ENCODE results near the gene CHRNE. TPM values are rescaled to one million over a fixed set of nuclear protein-coding genes. Genes with fewer than 3 reads are reported as not detected.

CHRNE gene
- total RNA-seq, 3 donors from 2014 or later: 0.24 to 1.3 TPM; not detected in 1

- no peaks in the 10 kb centered on the region for H3K9me3 ChIP-seq
- peak overlapping the region; percentile 77 for H3K4me3 ChIP-seq
- H3K36me3 ChIP-seq (ENCODE audit: low read depth): no peaks in the 10 kb centered on the region
- H3K4me1 ChIP-seq (ENCODE audit: low read depth): peaks cover 31% of the 10 kb centered on the region
- no peak for TF ChIP-seq CTCF (IDR thresholded peaks at IDR 0.05)
- intact Hi-C loops (cut with DNase I, micrococcal nuclease): no loop called here
- DNase-seq (peak in 2 of 3 donors; percentile 24 to 54), ATAC-seq (peak; percentile 0)
These were observed 36.0 kb upstream of the CHRNE start for GRCh38 chr17:4938688-4939545.

GRCh38 chr17:4938069-4938491 lies 35.2 kb upstream of the CHRNE start:
- H3K4me3 ChIP-seq: no peak overlapping the region
- no peak for TF ChIP-seq CTCF (IDR thresholded peaks at IDR 0.05)
- DNase-seq (peak in 1 of 3 donors; percentile 48), ATAC-seq (no peak)
- H3K4me1 ChIP-seq (ENCODE audit: low read depth): peaks cover 31% of the 10 kb centered on the region
- no peaks in the 10 kb centered on the region for H3K9me3 ChIP-seq
- intact Hi-C loops (cut with DNase I, micrococcal nuclease): no loop called here
- H3K36me3 ChIP-seq (ENCODE audit: low read depth): no peaks in the 10 kb centered on the region

GRCh38 chr17:4937553-4937952 lies 34.7 kb upstream of the CHRNE start:
- no peak for TF ChIP-seq CTCF (IDR thresholded peaks at IDR 0.05)
- Histone ChIP-seq H3K36me3 (ENCODE audit: low read depth) (no peaks in the 10 kb centered on the region), H3K9me3 (no peaks in the 10 kb centered on the region), H3K4me1 (ENCODE audit: low read depth) (peaks cover 31% of the 10 kb centered on the region), H3K4me3 (no peak overlapping the region)
- intact Hi-C loops (cut with DNase I, micrococcal nuclease): no loop called here
- ATAC-seq (no peak), DNase-seq (peak in 1 of 3 donors; percentile 49)

GRCh38 chr17:4936436-4936835 lies 33.5 kb upstream of the CHRNE start:
- no peak for TF ChIP-seq CTCF (IDR thresholded peaks at IDR 0.05)

GRCh38 chr17:4935650-4936049 lies 32.8 kb upstream of the CHRNE start:
- DNase-seq (peak in 2 of 3 donors; percentile 11 to 22), ATAC-seq (no peak)
- no peak overlapping the region for H3K4me3 ChIP-seq
- TF ChIP-seq CTCF (IDR thresholded peaks at IDR 0.05): no peak
- H3K4me1 ChIP-seq (ENCODE audit: low read depth): peaks cover 17% of the 10 kb centered on the region
- intact Hi-C loops (cut with DNase I, micrococcal nuclease): no loop called here
- H3K9me3 ChIP-seq: no peaks in the 10 kb centered on the region
- no peaks in the 10 kb centered on the region for H3K36me3 ChIP-seq (ENCODE audit: low read depth)

More at GRCh38 chr17:4936436-4936835, 33.5 kb upstream of the CHRNE start:
- H3K4me3 ChIP-seq: no peak overlapping the region
- peak in 1 of 3 donors; percentile 12 for DNase-seq
- peaks cover 25% of the 10 kb centered on the region for H3K4me1 ChIP-seq (ENCODE audit: low read depth)
- no peaks in the 10 kb centered on the region for H3K9me3 ChIP-seq
- intact Hi-C loops (cut with DNase I, micrococcal nuclease): no loop called here
- no peaks in the 10 kb centered on the region for H3K36me3 ChIP-seq (ENCODE audit: low read depth)
- no peak for ATAC-seq

Data from mucosa of descending colon (tissue), 3 donors.